ENCODE measurements around the gene PSMG1. TPM values are rescaled to one million over a fixed set of nuclear protein-coding genes. Genes with fewer than 3 reads are reported as not detected.

PSMG1 gene
- total RNA-seq, 1 donor from 2014 or later: 66.4 TPM

DNA sequence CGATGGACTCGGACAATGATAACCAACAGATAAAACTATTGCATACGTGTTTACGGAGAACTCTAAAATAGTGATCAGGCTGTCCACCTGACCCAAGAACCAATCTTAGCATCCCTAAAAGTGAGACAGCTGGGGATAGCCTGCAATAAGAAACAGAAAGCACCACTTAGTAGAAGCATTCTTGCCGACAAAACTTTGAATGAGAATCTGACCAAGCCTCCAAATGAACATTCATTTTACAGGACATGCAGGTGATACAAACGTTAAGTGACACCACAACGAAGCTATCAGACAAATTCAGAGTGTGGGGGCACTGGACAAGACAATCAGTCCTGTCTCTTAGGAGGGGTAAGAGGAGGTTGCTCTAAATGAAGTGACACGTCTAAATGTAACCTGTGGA lies 1.2 kb downstream of the PSMG1 start:
- no peaks in the 10 kb centered on the region for H3K27me3 Mint-ChIP-seq (ENCODE audit: low read depth)
- peak overlapping the region; percentile 99 for H3K27ac Mint-ChIP-seq (ENCODE audit: unreplicated experiment)
- H3K9me3 Mint-ChIP-seq (ENCODE audit: low read depth): no peaks in the 10 kb centered on the region
- peak overlapping the region; percentile 96 for H3K4me3 Mint-ChIP-seq (ENCODE audit: unreplicated experiment)
- H3K4me1 Mint-ChIP-seq (ENCODE audit: low read depth): peaks cover 47% of the 10 kb centered on the region
- no peak for DNase-seq (ENCODE audit: low spot score)
- H3K36me3 Mint-ChIP-seq (ENCODE audit: low read depth): peaks cover 12% of the 10 kb centered on the region
- TF ChIP-seq, protein P1, sequence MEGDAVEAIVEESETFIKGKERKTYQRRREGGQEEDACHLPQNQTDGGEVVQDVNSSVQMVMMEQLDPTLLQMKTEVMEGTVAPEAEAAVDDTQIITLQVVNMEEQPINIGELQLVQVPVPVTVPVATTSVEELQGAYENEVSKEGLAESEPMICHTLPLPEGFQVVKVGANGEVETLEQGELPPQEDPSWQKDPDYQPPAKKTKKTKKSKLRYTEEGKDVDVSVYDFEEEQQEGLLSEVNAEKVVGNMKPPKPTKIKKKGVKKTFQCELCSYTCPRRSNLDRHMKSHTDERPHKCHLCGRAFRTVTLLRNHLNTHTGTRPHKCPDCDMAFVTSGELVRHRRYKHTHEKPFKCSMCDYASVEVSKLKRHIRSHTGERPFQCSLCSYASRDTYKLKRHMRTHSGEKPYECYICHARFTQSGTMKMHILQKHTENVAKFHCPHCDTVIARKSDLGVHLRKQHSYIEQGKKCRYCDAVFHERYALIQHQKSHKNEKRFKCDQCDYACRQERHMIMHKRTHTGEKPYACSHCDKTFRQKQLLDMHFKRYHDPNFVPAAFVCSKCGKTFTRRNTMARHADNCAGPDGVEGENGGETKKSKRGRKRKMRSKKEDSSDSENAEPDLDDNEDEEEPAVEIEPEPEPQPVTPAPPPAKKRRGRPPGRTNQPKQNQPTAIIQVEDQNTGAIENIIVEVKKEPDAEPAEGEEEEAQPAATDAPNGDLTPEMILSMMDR (IDR thresholded peaks at IDR 0.05): no peak

DNA sequence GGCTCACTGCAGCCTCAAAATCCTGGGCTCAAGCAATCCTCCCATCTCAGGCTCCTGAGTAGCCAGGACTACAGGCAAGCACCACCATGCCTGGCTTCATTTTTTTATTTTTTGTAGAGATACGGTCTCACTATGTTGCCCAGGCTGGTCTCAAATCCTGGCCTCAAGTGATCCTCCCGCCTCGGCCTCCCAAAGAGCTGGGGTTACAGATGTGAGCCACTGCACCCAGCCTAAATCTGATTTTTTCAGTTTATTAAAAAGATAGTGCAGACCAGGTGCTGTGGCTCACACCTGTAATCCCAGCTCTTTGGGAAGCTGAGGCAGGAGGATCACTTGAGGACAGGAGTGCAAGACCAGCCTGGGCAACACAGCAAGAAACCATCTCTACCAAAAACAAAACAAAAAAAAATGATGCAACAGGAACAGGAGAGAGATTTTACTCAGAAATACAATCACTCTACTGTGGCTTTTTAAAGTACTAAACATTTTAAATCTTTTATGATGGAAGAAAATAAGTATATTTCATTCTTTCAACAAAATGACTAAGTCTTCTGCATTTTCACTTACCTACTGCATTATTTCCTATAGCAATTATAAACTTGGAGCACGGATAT lies 1.9 kb downstream of the PSMG1 start:
- peak overlapping the region; percentile 96 for H3K4me3 Mint-ChIP-seq (ENCODE audit: unreplicated experiment)
- H3K9me3 Mint-ChIP-seq (ENCODE audit: low read depth): no peaks in the 10 kb centered on the region
- TF ChIP-seq, protein P1 (IDR thresholded peaks at IDR 0.05): no peak
- H3K4me1 Mint-ChIP-seq (ENCODE audit: low read depth): peaks cover 40% of the 10 kb centered on the region
- H3K27ac Mint-ChIP-seq (ENCODE audit: unreplicated experiment): peak overlapping the region; percentile 25
- no peak for DNase-seq (ENCODE audit: low spot score)
- H3K27me3 Mint-ChIP-seq (ENCODE audit: low read depth): no peaks in the 10 kb centered on the region
- H3K36me3 Mint-ChIP-seq (ENCODE audit: low read depth): peaks cover 12% of the 10 kb centered on the region

DNA sequence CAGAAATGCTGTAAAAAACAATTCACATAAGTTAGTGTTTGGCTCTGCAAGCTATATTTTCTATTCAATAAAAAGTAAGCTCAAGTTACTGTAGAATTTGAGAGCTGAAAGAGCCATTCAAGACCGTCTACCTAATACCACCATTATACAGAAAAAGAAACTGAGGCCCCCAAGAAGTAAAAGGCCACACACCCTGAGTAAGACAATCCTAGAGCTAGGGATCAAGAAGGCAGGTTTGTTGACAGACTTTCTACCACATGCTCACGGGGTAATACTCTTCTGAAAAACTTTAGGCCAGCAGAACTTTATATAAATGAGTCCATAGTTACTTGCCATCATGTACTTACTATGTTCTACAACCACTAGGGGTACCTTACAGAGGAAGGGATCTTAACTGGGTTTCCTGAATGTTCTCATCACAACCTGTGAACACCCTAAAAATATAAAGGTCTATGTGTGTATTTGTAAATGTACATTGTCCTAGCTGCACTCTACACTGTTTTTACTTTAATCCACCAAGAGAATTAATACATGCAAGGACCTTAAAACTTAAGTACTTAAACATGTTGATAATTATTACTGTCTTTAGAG lies 2.7 kb downstream of the PSMG1 start:
- no peak for DNase-seq (ENCODE audit: low spot score)
- Mint-ChIP-seq H3K4me1 (ENCODE audit: low read depth) (peaks cover 46% of the 10 kb centered on the region), H3K27me3 (ENCODE audit: low read depth) (no peaks in the 10 kb centered on the region), H3K9me3 (ENCODE audit: low read depth) (no peaks in the 10 kb centered on the region), H3K36me3 (ENCODE audit: low read depth) (peaks cover 14% of the 10 kb centered on the region), H3K4me3 (ENCODE audit: unreplicated experiment) (no peak overlapping the region), H3K27ac (ENCODE audit: unreplicated experiment) (no peak overlapping the region)
- TF ChIP-seq, protein P1 (IDR thresholded peaks at IDR 0.05): peak; percentile 54

DNA sequence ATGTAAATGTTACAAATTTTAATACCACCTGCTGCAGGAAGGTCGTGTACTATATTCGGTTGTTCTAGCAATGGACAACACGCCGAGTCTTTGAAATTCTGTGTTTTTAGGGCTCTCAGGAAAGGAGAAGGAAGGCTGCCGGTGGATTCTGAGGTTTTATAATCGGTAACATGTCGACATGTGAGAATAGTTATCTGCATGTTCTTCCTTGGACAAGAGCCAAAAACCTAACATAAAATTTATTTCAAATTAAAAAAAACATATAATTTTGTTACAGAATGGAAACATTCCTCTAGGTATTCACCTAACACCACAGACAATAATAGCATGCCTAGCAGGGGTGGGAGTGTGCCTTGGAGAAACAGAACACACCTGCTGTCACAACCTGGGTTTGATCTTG lies 4.8 kb downstream of the PSMG1 start:
- no peaks in the 10 kb centered on the region for H3K9me3 Mint-ChIP-seq (ENCODE audit: low read depth)
- H3K27ac Mint-ChIP-seq (ENCODE audit: unreplicated experiment): no peak overlapping the region
- TF ChIP-seq, protein P1 (IDR thresholded peaks at IDR 0.05): no peak
- H3K36me3 Mint-ChIP-seq (ENCODE audit: low read depth): peaks cover 21% of the 10 kb centered on the region
- DNase-seq (ENCODE audit: low spot score): no peak
- peaks cover 37% of the 10 kb centered on the region for H3K4me1 Mint-ChIP-seq (ENCODE audit: low read depth)
- no peaks in the 10 kb centered on the region for H3K27me3 Mint-ChIP-seq (ENCODE audit: low read depth)
- H3K4me3 Mint-ChIP-seq (ENCODE audit: unreplicated experiment): no peak overlapping the region

DNA sequence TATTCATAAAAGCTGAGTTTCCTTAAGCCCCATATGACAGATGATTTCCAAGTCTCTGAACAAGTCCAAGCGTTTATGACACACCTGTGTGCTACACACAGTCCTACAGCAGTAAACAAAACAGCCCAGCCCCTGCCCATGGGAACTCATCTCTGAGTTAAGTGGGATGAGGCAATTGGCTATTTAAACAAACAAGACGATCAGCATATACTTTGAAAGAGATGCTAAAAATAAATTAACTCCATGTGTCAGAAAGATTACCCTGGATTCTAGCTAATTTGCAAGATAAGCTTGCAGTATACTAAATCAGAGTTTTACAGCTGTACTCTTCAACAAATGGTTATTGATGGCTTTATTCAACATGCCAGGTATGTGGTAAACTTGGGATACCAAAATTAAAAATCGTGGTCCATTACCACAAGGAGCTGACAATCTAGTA lies 7.0 kb downstream of the PSMG1 start:
- H3K27me3 Mint-ChIP-seq (ENCODE audit: low read depth): no peaks in the 10 kb centered on the region
- peaks cover 24% of the 10 kb centered on the region for H3K4me1 Mint-ChIP-seq (ENCODE audit: low read depth)
- no peak overlapping the region for H3K4me3 Mint-ChIP-seq (ENCODE audit: unreplicated experiment)
- peak overlapping the region; percentile 73 for H3K27ac Mint-ChIP-seq (ENCODE audit: unreplicated experiment)
- DNase-seq (ENCODE audit: low spot score): no peak
- H3K36me3 Mint-ChIP-seq (ENCODE audit: low read depth): peaks cover 32% of the 10 kb centered on the region
- no peaks in the 10 kb centered on the region for H3K9me3 Mint-ChIP-seq (ENCODE audit: low read depth)
- TF ChIP-seq, protein P1 (IDR thresholded peaks at IDR 0.05): no peak

Data from chondrocyte (in vitro differentiated cells).